Activated gamma-delta T cell treated with anti-CD3 and anti-CD28 coated beads, Interleukin-2, amount 50 U/mL, for 16 hours (primary cell): ENCODE results near the gene ARRB1.

Experiments
- DNase-seq: peaks from one replicate; pipeline ENCODE4 v3.0.0-alpha.2; 2020; ENCODE audit warnings: low read depth

The ARRB1 gene

GRCh38 chr11:75219869-75220268 lies 131.6 kb downstream of the ARRB1 start:
- no peak for DNase-seq

- DNase-seq: no peak
Observed at GRCh38 chr11:75214843-75215242, 136.6 kb downstream of the ARRB1 start.

- DNase-seq: peak; percentile 61
Observed at GRCh38 chr11:75214411-75214821, 137.0 kb downstream of the ARRB1 start.
